Activated CD4-positive, alpha-beta T cell treated with anti-CD3 and anti-CD28 coated beads, Interleukin-2, amount 10 ng/mL, durations not matched to agents 24 days and 14 days (primary cell): ENCODE data around the gene LRP1B. TPM values are rescaled to one million over a fixed set of nuclear protein-coding genes. Genes with fewer than 3 reads are reported as not detected.
A peak's percentile ranks its signal among the peaks of the same experiment; 100 is the strongest.

ENCODE experiments used
- DNase-seq: peaks from one replicate; pipeline ENCODE4 v3.0.0; 2022
- H3K27ac Mint-ChIP-seq: one replicate; pipeline ENCODE4 v1.8.0; 2022; ENCODE audit warnings: mild to moderate bottlenecking, mixed read lengths
- H3K27me3 Mint-ChIP-seq: one replicate; pipeline ENCODE4 v1.8.0; 2022; ENCODE audit warnings: mixed read lengths
- H3K36me3 Mint-ChIP-seq: one replicate; pipeline ENCODE4 v1.8.0; 2022; ENCODE audit warnings: low read depth, mild to moderate bottlenecking, mixed read lengths
- H3K4me1 Mint-ChIP-seq: one replicate; pipeline ENCODE4 v1.8.0; 2021; ENCODE audit warnings: mixed read lengths
- H3K4me3 Mint-ChIP-seq: one replicate; pipeline ENCODE4 v1.8.0; 2022; ENCODE audit warnings: mild to moderate bottlenecking, moderate library complexity, mixed read lengths
- H3K9me3 Mint-ChIP-seq: one replicate; pipeline ENCODE4 v1.8.0; 2021; ENCODE audit warnings: mixed read lengths
- intact Hi-C: fragments of 100-400 bp; cut with micrococcal nuclease; formaldehyde crosslinking; loops from one replicate; pipeline ENCODE4 v1.15.1; 2023
- total RNA-seq: library from RNA; stranded (reverse); gene quantifications from 2 replicates; pipeline ENCODE4 v1.2.3, GENCODE V29; 2022

LRP1B gene
- total RNA-seq, 1 donor from 2014 or later = not detected

DNA sequence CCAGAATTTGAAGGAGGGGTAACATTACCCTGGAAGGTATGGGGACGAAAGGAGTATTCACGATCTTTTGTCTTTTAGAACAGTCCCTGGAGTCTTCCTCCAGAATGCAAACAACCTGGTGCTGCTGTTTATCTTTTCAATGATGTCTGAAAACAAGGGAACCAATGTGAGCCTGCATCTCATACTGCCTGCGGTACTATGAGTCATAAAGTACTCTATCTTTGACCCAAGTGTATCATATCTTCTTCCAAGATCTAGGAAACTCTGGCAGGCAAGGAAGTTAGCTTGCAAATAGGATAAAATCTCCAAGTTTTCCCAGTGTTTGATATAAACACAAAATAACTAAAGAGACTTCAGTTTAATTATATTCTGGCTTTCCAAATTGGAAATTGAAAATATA, 968.5 kb downstream of the LRP1B start:
- intact Hi-C loops = no loop called here
- Mint-ChIP-seq H3K4me3 (no peak overlapping the region), H3K27me3 (no peaks in the 10 kb centered on the region), H3K9me3 (no peaks in the 10 kb centered on the region), H3K4me1 (no peaks in the 10 kb centered on the region), H3K27ac (no peak overlapping the region), H3K36me3 (no peaks in the 10 kb centered on the region)
- no peak for DNase-seq

- H3K27ac Mint-ChIP-seq = no peak overlapping the region
- no peak for DNase-seq
- no peaks in the 10 kb centered on the region for H3K9me3 Mint-ChIP-seq
- intact Hi-C loops = no loop called here
- H3K27me3 Mint-ChIP-seq = no peaks in the 10 kb centered on the region
- H3K4me3 Mint-ChIP-seq = no peak overlapping the region
- no peaks in the 10 kb centered on the region for H3K4me1 Mint-ChIP-seq
- H3K36me3 Mint-ChIP-seq = no peaks in the 10 kb centered on the region
Observed at GRCh38 chr2:141151611-141152286, 979.1 kb downstream of the LRP1B start.

DNA sequence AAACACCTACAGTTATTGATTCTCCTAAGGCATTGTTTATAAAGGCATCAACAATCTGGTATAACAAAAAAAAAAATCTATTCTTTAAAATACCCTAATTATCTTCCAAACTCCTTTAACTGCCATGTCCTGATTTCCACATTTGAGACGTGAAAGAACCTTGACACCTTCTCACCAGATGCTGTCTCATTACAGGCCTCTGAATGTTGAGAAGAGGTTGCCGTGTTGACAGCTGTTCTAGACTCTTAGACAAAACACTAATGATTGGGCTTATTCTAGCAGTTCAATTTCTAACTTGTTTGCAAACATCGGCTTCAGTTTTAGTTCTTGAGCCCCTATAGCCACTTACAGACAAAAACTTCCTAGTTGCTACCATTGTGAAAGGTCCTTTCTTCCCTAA, 988.8 kb downstream of the LRP1B start:
- no peak overlapping the region for H3K4me3 Mint-ChIP-seq
- H3K27me3 Mint-ChIP-seq = no peaks in the 10 kb centered on the region
- intact Hi-C loops = no loop called here
- H3K36me3 Mint-ChIP-seq = no peaks in the 10 kb centered on the region
- DNase-seq = no peak
- H3K27ac Mint-ChIP-seq = no peak overlapping the region
- H3K9me3 Mint-ChIP-seq = peaks cover 4% of the 10 kb centered on the region
- H3K4me1 Mint-ChIP-seq = peaks cover 2% of the 10 kb centered on the region

GRCh38 chr2:141137122-141137693, 993.6 kb downstream of the LRP1B start:
- intact Hi-C loops = no loop called here
- Mint-ChIP-seq H3K27ac (no peak overlapping the region), H3K27me3 (no peaks in the 10 kb centered on the region), H3K9me3 (peaks cover 4% of the 10 kb centered on the region), H3K4me3 (no peak overlapping the region), H3K36me3 (no peaks in the 10 kb centered on the region), H3K4me1 (peaks cover 8% of the 10 kb centered on the region)
- peak; percentile 57 for DNase-seq

GRCh38 chr2:141133883-141134282, 996.9 kb downstream of the LRP1B start:
- intact Hi-C loops = no loop called here
- Mint-ChIP-seq H3K27me3 (no peaks in the 10 kb centered on the region), H3K36me3 (no peaks in the 10 kb centered on the region), H3K4me1 (peaks cover 8% of the 10 kb centered on the region), H3K9me3 (peaks cover 4% of the 10 kb centered on the region), H3K4me3 (no peak overlapping the region), H3K27ac (no peak overlapping the region)
- no peak for DNase-seq

- intact Hi-C loops = no loop called here
- Mint-ChIP-seq H3K27me3 (no peaks in the 10 kb centered on the region), H3K27ac (no peak overlapping the region), H3K4me1 (no peaks in the 10 kb centered on the region), H3K4me3 (no peak overlapping the region), H3K9me3 (peaks cover 3% of the 10 kb centered on the region), H3K36me3 (no peaks in the 10 kb centered on the region)
- no peak for DNase-seq
Observed at GRCh38 chr2:141125432-141125831, 1005.4 kb downstream of the LRP1B start.

DNA sequence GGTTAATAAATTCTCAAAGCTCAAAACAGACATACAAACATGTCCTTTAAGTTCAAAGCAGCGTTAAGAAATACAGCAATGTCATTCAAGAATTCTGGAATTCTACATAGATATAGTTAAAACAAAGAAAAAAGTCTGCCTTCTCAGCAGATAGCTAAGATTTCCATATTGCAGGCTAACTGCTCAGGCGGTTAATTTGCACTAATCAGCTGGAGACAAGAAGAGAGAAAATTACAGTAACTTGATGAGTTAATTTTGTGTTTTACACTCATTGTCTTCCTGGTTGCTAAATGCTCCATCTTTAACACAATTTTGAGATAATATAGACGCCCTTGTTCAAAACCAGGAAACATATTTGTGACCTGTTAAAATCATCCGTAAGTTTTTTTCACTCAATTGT, 1012.0 kb downstream of the LRP1B start:
- H3K9me3 Mint-ChIP-seq = no peaks in the 10 kb centered on the region
- no peaks in the 10 kb centered on the region for H3K4me1 Mint-ChIP-seq
- no peaks in the 10 kb centered on the region for H3K36me3 Mint-ChIP-seq
- no peak overlapping the region for H3K4me3 Mint-ChIP-seq
- intact Hi-C loops = no loop called here
- no peaks in the 10 kb centered on the region for H3K27me3 Mint-ChIP-seq
- no peak for DNase-seq
- no peak overlapping the region for H3K27ac Mint-ChIP-seq

DNA sequence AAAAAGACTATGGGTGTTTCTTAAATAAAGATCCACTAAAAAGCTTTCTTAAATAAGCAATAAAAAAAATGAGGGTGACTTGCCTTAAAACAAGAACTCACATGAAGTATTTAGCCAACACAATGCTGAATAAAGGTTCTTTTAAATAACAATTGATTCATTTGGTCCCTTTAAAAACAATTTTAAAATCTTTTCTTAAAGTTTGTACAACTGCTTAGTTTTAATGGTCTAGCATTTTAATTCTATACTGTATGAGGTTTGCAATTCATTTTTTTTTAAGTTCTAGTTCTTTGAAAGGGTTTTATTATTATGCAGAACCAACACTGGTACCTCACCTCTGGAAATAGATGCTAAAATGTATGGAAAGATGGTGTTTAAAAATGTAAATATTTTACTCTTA, 1017.5 kb downstream of the LRP1B start:
- Mint-ChIP-seq H3K27me3 (no peaks in the 10 kb centered on the region), H3K4me3 (no peak overlapping the region), H3K9me3 (no peaks in the 10 kb centered on the region), H3K27ac (no peak overlapping the region), H3K4me1 (no peaks in the 10 kb centered on the region), H3K36me3 (no peaks in the 10 kb centered on the region)
- no peak for DNase-seq
- intact Hi-C loops = no loop called here

DNA sequence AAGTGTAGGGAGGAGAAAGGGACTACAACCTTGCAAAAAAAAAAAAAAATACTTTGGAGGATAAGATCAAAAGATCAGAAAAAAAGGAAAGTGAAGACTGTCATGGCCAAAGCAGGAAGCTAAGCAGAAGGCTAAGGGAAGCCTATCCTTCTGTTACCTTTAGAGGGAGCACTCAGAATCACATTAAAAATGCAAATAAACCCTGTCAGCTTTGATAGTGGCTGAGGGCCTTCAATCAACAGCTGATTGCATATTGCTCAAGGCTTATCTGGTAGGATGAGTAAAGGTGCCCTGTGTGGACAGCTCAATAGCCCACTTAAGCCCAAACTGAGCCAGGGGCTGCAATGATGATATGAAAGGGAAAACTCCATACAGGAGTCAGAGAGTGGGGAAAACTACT, 1021.2 kb downstream of the LRP1B start:
- Mint-ChIP-seq H3K4me3 (no peak overlapping the region), H3K27me3 (no peaks in the 10 kb centered on the region), H3K36me3 (no peaks in the 10 kb centered on the region), H3K4me1 (no peaks in the 10 kb centered on the region), H3K27ac (peak overlapping the region; percentile 41), H3K9me3 (no peaks in the 10 kb centered on the region)
- intact Hi-C loops = no loop called here
- no peak for DNase-seq

GRCh38 chr2:141105763-141106162, 1025.1 kb downstream of the LRP1B start:
- H3K9me3 Mint-ChIP-seq = no peaks in the 10 kb centered on the region
- no peak for DNase-seq
- intact Hi-C loops = no loop called here
- H3K27ac Mint-ChIP-seq = no peak overlapping the region
- no peaks in the 10 kb centered on the region for H3K36me3 Mint-ChIP-seq
- H3K27me3 Mint-ChIP-seq = no peaks in the 10 kb centered on the region
- H3K4me1 Mint-ChIP-seq = no peaks in the 10 kb centered on the region
- H3K4me3 Mint-ChIP-seq = no peak overlapping the region

DNA sequence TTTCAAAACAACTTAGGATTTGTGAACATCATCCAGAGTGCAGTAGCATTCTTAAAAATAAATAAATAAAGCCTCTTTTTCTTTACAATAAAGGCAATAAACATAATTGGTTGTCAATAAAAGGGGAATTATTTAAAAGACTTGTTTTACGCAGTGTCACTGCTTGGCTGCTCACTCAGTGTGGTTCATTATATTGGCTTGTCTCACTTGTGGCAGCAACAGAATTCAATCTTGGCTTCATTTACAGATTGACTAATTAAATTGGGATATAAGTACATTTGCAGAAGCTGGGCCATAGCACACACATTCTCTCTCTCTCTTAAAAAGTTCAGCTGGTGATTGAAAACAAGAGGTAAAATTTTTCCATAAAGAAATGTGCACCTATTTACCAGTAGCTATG, 1027.6 kb downstream of the LRP1B start:
- Mint-ChIP-seq H3K4me3 (no peak overlapping the region), H3K27me3 (no peaks in the 10 kb centered on the region), H3K9me3 (peaks cover 3% of the 10 kb centered on the region), H3K36me3 (no peaks in the 10 kb centered on the region), H3K27ac (no peak overlapping the region), H3K4me1 (no peaks in the 10 kb centered on the region)
- intact Hi-C loops = no loop called here
- no peak for DNase-seq

- no peaks in the 10 kb centered on the region for H3K4me1 Mint-ChIP-seq
- intact Hi-C loops = no loop called here
- DNase-seq = no peak
Observed at GRCh38 chr2:141079231-141079630, 1051.6 kb downstream of the LRP1B start.

DNA sequence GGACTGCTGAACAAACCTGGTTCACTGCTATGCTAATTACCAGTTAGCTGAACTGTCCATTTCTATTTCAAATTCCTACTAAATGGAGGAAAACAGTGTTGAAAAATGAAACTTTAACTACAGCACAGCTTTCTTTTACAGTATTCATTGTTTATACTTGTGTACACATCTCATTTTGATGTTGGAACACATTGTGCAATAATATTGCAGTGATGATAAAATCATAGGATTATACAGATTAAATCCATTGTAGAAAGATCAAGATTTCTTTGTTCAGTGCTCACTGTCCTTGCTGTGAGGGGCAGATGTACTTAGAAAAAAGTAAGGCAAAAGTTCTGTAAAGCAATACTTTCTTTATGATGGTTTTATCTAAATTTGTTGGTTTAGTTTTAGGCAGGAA, 1055.1 kb downstream of the LRP1B start:
- H3K36me3 Mint-ChIP-seq = no peaks in the 10 kb centered on the region
- intact Hi-C loops = no loop called here

More at GRCh38 chr2:141079231-141079630, 1051.6 kb downstream of the LRP1B start:
- no peaks in the 10 kb centered on the region for H3K36me3 Mint-ChIP-seq
- H3K9me3 Mint-ChIP-seq = peaks cover 6% of the 10 kb centered on the region
- no peak overlapping the region for H3K4me3 Mint-ChIP-seq
- H3K27me3 Mint-ChIP-seq = no peaks in the 10 kb centered on the region
- H3K27ac Mint-ChIP-seq = no peak overlapping the region

GRCh38 chr2:141068053-141068682, 1062.6 kb downstream of the LRP1B start:
- H3K4me3 Mint-ChIP-seq = no peak overlapping the region
- DNase-seq = no peak
- H3K27ac Mint-ChIP-seq = no peak overlapping the region
- no peaks in the 10 kb centered on the region for H3K36me3 Mint-ChIP-seq
- no peaks in the 10 kb centered on the region for H3K27me3 Mint-ChIP-seq
- H3K9me3 Mint-ChIP-seq = no peaks in the 10 kb centered on the region
- intact Hi-C loops = no loop called here
- H3K4me1 Mint-ChIP-seq = no peaks in the 10 kb centered on the region

More for the DNA sequence above, 1055.1 kb downstream of the LRP1B start:
- H3K4me3 Mint-ChIP-seq = no peak overlapping the region
- no peaks in the 10 kb centered on the region for H3K9me3 Mint-ChIP-seq
- H3K27ac Mint-ChIP-seq = no peak overlapping the region
- no peak for DNase-seq
- H3K4me1 Mint-ChIP-seq = no peaks in the 10 kb centered on the region
- no peaks in the 10 kb centered on the region for H3K27me3 Mint-ChIP-seq
